GM21423 (cell line): Measurements from ENCODE around the gene SLC6A9.

Experiments used
- ATAC-seq: cut with Tn5 transposase; IDR thresholded peaks from one replicate; pipeline ENCODE4 v1.9.1; 2021; ENCODE audit warnings: mild to moderate bottlenecking, moderate library complexity; ENCODE audit not compliant: unreplicated experiment

Gene SLC6A9

DNA sequence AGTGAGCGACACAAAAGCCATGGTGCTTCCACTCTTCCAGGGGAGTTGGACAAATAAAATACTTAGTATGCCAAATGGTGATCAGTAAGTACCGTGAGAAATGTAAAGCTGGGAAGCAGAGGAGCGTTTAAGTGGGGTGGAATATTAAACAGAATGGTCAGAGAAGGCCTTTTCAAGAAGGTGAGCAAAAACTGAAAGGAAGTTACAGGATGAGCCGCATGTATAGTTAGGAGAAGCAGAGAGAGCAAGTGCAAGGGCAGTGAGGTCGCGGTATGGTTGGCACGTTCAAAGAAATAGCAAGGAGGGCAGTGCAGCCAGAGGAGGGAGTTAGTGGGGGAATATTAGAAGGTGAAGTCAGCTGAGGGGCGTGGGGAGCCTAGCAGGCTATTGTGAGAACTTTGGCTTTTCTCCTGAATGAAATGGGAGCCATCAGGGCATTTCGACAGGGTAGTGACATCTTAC, 57.2 kb downstream of the SLC6A9 start:
- ATAC-seq, result no peak

DNA sequence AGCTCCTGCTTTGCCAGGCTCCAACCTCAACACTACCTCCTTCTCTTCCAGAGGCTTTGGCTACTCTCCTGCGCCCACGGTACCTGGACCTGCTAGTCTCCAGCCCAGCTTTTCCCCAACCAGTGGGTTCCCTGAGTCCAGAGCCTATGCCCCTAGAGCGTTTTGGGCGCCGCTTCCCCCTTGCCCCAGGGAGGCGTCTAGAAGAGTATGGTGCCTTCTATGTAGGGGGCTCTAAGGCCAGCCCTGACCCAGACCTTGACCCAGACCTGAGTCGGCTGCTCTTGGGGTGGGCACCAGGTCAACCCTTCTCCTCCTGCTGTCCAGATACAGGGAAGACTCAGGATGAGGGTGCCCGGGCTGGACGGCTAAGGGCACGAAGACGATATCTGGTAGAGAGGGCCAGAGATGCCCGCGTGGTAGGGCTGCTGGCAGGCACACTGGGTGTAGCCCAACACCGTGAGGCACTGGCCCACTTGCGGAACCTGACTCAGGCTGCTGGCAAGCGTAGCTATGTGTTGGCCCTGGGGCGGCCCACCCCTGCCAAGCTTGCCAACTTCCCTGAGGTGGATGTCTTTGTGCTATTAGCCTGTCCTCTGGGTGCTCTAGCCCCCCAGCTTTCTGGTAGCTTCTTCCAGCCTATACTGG, 59.8 kb downstream of the SLC6A9 start:
- ATAC-seq, result no peak

DNA sequence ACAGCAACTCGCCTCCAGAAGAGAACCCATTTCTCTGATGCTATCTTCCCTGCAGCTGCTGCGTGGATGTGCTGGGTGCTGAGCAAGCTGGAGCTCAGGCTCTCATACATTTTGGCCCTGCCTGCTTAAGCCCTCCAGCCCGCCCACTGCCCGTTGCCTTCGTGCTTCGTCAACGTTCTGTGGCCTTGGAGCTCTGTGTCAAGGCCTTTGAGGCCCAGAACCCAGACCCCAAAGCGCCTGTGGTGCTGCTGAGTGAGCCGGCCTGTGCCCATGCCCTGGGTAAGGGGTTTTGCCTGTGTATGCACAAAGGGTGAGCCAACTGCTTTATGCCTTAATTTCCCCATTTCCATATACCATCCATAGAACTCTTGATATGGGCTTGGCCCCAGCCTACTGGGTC, 60.4 kb downstream of the SLC6A9 start:
- no peak for ATAC-seq

DNA sequence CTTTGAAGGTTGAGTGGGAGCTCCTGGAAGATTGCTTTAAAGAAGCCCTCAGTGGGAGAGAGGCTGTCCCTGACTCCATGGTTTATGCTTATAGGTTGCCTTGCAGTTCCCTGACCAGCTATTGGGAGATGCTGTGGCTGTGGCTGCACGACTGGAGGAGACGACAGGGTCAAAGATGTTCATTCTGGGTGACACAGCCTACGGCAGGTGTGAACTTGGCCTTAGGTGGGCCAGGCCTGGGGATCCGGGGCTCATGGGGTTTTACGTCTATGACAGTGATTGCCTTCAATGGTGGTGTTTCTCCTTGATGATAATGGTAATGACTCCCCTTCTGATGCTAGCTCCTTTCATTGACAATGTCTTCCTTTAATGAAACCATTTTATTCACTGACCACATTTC, 60.8 kb downstream of the SLC6A9 start:
- ATAC-seq, result no peak

DNA sequence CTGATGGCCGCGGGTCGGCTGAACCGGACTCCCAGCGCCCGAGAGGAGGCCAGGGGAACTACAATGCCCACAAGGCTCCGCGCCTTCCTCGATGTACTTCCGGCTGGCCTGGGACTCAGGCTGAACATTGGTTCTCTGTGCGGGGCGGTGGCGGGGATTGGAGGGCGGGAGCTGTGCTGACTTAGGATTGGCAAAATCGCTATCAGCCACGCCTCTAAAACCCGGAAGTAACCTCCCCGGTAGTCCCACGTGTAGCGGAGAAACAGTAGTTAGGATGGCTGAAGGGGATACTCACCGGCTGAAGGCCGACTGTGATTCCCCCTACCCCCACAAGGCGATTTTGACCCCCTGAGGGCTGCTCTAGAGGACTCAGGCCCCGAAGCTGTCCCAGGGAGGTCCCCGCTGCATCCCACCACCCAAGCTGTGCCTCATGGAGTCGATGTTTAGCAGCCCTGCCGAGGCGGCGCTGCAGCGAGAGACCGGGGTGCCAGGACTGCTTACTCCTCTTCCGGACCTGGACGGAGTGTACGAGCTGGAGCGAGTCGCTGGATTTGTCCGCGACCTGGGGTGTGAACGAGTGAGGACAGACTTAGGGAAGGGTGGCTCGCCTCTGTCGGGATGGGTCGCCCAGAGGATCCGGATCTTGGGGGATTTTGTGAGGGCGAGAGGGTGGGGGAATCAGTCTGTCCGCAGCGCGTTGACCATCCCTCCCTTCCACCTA, 61.4 kb downstream of the SLC6A9 start, which contains the start of gene DPH2:
Gene DPH2 (plus strand): TSS at position 265 of the 721 bp plus-strand sequence. CDS start 166 bp downstream, at position 431.
- peak; percentile 80 for ATAC-seq

DNA sequence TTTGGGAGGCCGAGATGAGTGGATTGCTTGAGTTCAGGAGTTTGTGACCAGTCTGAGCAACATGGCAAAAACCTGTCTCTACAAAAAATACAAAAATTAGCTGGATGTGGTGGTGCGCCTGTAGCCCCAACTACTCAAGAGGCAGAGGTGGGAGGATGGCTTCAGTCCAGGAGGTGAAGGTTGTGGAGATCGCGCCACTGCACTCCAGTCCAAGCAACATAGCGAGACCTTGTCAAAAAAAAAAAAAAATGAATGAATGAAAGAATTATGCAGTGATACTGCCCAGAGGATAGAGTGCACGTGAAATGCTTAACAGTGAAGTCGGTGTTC, 61.9 kb downstream of the SLC6A9 start:
- no peak for ATAC-seq

DNA sequence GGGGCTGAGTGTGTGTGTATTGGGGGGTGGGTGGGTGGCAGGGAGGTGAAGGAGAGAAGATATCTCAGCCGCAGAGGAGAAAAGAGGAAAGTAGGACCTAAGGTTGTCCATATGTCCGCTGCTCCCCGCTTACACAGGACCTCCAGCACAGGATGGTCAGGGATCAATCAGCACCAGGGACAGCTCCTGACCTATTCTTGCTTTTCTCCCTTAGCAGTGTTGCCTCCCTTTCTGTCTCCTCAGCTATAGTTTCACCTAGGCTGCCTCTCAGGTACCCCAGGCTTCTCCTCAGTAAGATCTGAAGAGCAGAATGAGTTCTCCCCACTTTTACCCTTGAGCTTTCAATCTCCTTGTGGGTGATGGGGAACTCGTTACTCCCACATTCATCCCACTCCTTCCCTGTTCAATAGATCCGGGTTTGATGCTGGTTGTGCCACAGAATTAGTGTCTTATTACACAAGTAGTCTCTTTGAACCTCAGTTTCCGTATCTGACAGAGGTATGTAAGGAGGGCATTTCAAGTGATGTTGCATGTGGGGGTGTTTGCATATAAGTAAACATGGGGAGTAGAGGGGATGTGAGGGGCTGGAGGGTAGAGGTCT, 62.8 kb downstream of the SLC6A9 start:
- no peak for ATAC-seq

DNA sequence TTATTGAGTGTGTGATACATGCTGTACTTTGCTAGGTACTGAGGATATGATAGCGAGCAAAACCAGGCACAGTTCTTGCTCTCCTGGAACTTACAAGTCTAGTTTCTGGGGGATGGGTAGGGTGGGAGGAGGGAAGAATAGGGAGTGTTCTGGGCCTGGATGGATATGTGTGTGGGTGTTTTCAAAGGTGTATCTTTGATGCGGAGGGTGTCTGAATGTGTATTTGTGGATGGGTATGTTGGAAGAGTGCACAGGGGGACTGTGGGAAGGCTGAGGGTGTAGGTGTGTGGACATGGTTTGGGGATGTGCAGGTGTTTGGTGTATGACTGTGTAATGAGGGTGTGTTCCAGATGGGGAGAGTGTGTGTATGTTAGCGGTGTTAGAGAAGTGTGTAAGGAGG, 65.9 kb downstream of the SLC6A9 start:
- ATAC-seq, result no peak

DNA sequence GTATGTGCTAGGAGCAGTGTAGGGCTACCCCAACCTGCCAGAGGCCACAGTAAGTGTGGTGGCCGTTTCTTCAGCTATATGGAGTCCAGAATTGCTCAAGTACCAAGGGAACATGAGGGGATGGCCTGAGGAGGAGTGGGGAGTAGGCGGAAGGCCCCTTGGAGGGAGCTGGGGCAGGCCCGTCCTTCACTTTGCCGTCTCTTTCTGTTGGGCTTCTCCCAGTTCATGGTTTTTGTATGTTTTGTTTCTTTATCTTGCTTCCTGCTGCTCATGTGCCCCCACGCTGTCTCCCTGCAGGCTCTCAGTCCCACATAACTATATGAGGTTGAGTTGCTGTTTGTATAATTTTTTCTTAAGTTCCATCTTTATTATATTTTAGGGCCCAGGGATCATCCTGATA, 67.4 kb downstream of the SLC6A9 start:
- no peak for ATAC-seq

DNA sequence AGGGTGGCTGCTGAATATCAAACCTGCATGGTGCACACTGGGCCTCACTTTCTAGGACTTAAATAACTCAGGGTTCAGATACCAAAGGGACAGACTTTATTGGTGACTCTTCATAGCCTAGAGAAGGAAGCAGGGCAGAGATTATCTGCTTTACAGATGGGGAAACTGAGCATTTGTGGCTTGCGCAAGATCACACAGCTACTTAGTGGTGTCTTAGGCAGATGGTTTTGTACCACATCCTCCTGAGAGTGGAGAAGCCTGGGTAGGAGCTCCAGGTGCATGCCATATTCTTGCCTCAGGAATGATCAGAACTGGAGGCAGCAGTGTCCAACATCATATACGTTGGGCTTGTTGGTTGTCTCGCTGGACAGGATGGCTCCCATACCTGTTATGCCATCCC, 68.3 kb downstream of the SLC6A9 start:
- ATAC-seq, result no peak

DNA sequence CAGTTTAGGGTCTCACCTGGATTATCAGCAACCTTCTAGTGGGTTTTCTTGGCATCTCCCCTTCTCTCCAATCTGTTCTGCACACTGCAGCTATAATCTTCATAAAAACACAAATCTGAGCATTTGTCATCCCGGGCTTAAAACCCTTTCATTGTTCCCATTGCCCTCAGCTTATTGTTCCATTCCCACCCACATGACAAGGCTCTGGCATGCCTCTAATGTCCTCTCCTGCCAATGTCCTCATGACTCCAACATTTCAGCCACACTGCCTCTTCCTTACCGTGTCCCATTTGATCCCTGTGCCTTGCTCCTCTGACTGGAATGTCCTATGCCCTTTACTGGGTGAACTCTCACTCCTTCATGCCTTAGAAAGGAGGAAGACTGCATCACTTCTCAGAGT, 68.9 kb downstream of the SLC6A9 start:
- ATAC-seq, result no peak

DNA sequence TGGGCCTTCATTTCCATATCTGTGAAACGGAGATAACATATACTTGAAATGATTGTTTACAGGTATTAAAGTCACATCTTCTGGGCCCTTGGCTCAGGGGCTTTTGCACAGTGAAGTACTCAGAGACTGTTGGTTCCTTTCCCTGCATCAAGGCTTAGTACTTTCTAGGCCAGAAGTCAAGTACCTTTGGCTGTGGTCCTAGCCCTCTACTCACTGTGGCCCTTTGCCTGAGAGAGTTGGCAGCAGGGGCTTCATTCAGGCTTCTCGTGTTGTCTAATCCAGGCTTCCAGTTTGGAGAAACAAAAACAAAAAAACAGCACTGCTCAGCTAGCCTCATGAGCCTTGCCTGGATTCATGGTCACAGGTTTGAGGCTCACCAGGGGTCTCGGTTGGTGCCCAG, 69.6 kb downstream of the SLC6A9 start:
- ATAC-seq, result no peak

DNA sequence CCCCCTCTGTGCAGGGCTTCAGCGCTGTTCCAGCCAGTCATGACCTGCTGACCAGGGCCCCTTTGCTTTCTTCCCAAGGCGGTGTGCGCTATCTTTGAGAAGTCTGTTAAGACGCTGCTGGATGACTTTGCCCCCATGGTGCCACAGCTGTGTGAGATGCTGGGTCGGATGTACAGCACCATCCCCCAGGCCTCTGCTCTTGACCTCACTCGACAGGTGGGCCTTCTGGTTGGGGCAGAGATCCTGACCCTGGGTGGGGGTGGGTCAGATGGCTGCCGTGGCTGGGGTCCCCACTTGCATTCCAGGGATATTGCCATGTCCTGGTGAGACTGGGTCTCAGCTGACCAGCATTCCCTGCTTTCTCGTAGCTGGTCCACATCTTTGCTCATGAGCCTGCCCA, 70.5 kb downstream of the SLC6A9 start:
- ATAC-seq, result no peak

DNA sequence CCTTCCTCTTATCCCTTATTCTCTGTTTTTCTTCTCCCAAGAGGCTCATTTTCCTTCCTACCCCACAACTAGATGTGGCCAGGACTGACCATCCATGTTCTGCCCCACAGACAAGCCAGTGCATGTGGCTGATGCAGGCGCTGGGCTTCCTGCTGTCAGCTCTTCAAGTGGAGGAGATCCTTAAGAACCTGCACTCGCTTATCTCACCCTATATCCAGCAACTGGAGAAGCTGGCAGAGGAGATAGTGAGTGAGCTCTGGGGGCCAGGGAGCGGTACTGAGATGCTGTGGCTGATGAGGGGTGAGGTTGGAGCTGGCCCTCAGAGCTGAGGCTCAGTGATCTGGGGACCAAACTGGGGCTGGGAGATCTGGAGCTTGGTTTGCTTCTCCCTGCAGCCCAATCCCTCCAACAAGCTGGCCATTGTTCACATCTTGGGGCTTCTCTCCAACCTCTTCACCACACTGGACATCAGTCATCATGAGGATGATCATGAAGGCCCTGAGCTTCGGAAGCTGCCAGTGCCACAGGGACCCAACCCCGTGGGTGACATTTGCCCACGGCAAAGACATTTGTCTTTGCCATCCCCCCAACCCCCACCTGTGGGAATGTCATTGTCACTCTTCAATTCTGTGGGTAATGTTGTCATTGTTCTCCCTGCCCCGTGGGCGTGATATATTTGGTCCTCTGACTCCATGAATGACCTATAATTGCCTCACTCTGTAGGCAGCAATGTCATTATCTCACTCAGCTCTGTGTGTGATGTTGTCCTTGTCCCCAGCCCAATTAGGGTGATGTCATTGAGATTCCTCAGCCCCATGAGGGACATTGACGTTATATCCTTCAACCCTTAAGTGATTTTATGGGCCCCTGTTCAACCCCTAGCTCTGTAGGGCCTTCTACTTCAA, 72.7 kb downstream of the SLC6A9 start:
- no peak for ATAC-seq

DNA sequence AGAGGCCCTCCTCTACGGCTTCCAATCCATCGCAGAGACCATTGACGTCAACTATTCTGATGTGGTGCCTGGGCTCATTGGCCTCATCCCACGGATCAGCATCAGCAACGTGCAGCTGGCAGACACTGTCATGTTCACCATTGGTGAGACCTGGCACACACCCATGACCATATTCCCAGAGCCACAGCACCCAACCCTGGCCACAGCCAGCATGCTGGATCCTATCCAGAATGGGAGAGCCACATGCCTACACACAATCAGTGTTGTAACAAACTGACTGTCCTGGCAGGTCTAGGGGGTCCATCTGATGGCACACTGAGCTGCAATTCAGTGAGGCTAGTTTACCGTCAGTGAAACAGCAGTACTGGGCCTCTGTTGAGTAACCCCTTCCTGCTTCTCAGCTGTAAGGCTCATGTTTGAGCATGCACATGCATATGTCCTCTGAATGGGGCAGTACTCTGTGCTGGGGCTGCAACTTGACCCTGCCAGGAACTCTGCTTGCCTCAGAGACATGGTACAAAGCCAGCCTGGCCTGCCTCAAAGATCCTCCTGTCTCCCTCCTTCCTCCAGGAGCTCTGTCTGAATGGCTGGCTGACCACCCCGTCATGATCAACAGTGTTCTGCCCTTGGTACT, 73.7 kb downstream of the SLC6A9 start:
- no peak for ATAC-seq

DNA sequence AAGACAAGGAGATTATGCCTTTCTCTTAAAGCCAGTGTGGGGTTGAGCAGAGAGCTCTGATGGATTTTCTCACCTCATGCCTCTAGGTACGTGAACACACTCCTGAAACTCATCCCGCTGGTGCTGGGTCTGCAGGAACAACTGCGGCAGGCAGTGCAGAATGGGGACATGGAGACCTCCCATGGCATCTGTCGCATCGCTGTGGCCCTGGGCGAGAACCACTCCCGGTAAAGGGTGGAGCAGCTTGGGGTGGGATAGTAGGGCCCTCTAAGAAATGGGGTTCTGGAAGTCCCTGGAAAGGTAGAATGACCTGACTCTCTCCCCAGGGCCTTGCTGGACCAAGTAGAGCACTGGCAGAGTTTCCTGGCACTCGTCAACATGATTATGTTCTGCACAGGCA, 75.0 kb downstream of the SLC6A9 start:
- ATAC-seq, result no peak

DNA sequence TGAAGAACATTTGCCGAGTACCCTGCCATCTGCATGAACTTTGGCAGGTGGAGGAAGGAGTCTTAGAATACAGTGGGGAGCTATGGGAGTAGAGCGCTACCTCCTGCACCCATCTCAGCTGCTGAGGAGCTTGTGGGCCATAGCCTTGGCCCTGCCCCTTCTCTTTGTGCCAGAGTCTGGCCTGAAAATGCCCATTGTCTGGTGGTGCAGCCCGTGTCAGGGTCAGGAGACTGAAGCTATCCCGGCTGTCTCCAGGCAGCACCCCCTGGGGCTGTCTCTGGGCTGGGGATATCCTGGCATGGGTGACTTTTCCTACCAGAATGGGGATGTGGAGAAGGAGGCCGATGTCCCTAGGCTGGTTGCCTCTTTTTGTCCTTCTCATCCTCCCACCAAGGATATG, 77.2 kb downstream of the SLC6A9 start:
- no peak for ATAC-seq

DNA sequence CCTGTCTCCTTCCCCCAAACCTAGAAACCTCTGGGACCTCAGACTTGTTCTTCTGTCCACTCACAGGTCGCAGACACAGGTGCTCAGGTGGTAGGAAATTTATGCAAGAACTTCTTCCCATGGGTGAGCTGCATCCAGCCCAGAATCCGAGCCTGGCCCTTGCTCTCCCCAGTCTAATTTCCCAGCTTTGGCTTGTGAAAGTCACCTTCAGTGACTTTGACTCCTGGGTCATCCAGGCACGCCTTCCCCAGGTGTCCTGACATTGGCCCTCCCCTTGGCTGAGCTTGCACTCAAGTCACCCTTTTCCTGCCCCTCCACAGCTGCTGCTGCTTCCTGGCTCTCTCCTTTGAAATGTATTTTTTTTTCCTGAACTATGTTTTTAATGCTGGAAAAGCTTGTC, 77.9 kb downstream of the SLC6A9 start:
- no peak for ATAC-seq

DNA sequence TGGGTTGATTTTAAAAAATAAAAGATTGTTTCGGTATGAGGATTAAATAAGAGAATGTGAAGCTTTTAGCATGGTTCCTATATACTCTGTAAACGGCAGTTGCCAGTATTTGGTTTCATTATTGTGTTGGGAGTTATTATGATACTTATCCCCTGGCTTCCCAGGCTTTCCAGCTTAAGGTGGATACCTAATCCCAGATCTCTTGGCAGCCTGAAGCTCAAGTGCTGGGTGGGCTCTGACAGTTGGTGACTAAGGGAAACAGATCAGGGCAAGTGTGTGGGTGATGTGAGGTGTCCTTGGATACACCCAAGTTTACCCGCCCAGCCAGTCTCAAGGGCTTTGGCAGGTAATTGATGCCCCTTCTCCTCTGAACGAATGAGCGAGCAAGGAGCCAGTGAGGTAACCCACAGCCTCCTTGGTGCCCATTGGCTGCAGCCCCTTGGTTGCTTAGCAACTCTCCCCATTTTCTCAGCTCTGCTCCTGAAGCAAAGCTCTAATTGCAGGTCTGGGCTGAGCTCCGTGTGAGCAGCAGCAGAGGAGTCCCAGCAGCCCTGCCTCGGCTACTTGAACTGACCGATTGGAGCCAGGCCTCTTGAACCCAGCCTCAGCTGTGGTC, 78.4 kb downstream of the SLC6A9 start:
- ATAC-seq, result no peak
